WTC11 (cell line): ENCODE data around the gene EIF3F. TPM values are rescaled to one million over a fixed set of nuclear protein-coding genes. Genes with fewer than 3 reads are reported as not detected.

Source experiments
- ATAC-seq: fragments of 200-7000 bp; cut with Tn5 transposase; 2 replicates; pipeline ENCODE4 v1.10.0; 2021; ENCODE audit warnings: mild to moderate bottlenecking, moderate library complexity
- CTCF ChIA-PET: fragments of 300-600 bp; sonication (Branson Sonifier 250); formaldehyde crosslinking; loops from one replicate; lab custom pipeline; 2021; ENCODE audit warnings: antibody characterized with exemption; lab: Charles Lee
- POLR2A ChIA-PET: fragments of 350-600 bp; sonication (Branson Sonifier 250); formaldehyde crosslinking; loops from one replicate; lab custom pipeline; 2021; ENCODE audit warnings: antibody characterized with exemption; lab: Charles Lee
- DNase-seq: peaks from one replicate; pipeline ENCODE4 v3.0.0; 2021; ENCODE audit warnings: low spot score
- H3K27ac Mint-ChIP-seq: 2 replicates; pipeline ENCODE4 v1.8.0; 2021; ENCODE audit warnings: mixed read lengths
- H3K27me3 Mint-ChIP-seq: 2 replicates; pipeline ENCODE4 v1.8.0; 2021; ENCODE audit warnings: low read depth, mild to moderate bottlenecking, moderate library complexity, mixed read lengths
- H3K36me3 Mint-ChIP-seq: 2 replicates; pipeline ENCODE4 v1.8.0; 2021; ENCODE audit warnings: mixed read lengths
- H3K4me1 Mint-ChIP-seq: 2 replicates; pipeline ENCODE4 v1.8.0; 2022; ENCODE audit warnings: mixed read lengths
- H3K4me3 Mint-ChIP-seq: 2 replicates; pipeline ENCODE4 v1.8.0; 2021; ENCODE audit warnings: mild to moderate bottlenecking, moderate library complexity, mixed read lengths
- H3K9me3 Mint-ChIP-seq: 2 replicates; pipeline ENCODE4 v1.8.0; 2021; ENCODE audit warnings: mixed read lengths
- ATF2 ChIP-seq: sonication (generic); formaldehyde crosslinking; IDR thresholded peaks from 2 replicates; pipeline ENCODE4 v1.8.1; 2022; ENCODE audit warnings: low read depth, missing genetic modification reagents, borderline replicate concordance
- CBFB ChIP-seq: sonication (generic); formaldehyde crosslinking; IDR thresholded peaks from 2 replicates; pipeline ENCODE4 v1.8.1; 2022; ENCODE audit warnings: mild to moderate bottlenecking, low read depth, missing genetic modification reagents
- ESRRA ChIP-seq: sonication (generic); formaldehyde crosslinking; IDR thresholded peaks from 2 replicates; pipeline ENCODE4 v1.8.1; 2022; ENCODE audit warnings: mild to moderate bottlenecking, missing genetic modification reagents, borderline replicate concordance
- ETV6 ChIP-seq: sonication (generic); formaldehyde crosslinking; IDR thresholded peaks from 2 replicates; pipeline ENCODE4 v1.8.1; 2022; ENCODE audit warnings: mild to moderate bottlenecking, missing genetic modification reagents
- FOXK1 ChIP-seq: sonication (generic); formaldehyde crosslinking; IDR thresholded peaks from 2 replicates; pipeline ENCODE4 v1.8.0; 2022; ENCODE audit warnings: mild to moderate bottlenecking, moderate library complexity, missing genetic modification reagents
- FOXP1 ChIP-seq: sonication (generic); formaldehyde crosslinking; IDR thresholded peaks from 2 replicates; pipeline ENCODE4 v1.8.0; 2022; ENCODE audit warnings: missing genetic modification reagents, mild to moderate bottlenecking, moderate library complexity, borderline replicate concordance
- HMGA2 ChIP-seq: fragments of 250-450 bp; sonication (Bioruptor Pico); IDR thresholded peaks from 2 replicates; pipeline ENCODE4 v1.4.0; 2021; ENCODE audit warnings: mild to moderate bottlenecking, moderate library complexity
- JAZF1 ChIP-seq: fragments of 250-450 bp; sonication (Bioruptor Pico); IDR thresholded peaks from 2 replicates; pipeline ENCODE4 v1.9.0; 2021; ENCODE audit warnings: moderate library complexity, mild to moderate bottlenecking, inconsistent platforms
- MXD4 ChIP-seq: fragments of 250-450 bp; sonication (Bioruptor Pico); IDR thresholded peaks from 2 replicates; pipeline ENCODE4 v1.8.0; 2021; ENCODE audit warnings: mild to moderate bottlenecking, moderate library complexity, borderline replicate concordance
- NFATC4 ChIP-seq: fragments of 250-450 bp; sonication (Bioruptor Pico); IDR thresholded peaks from 2 replicates; pipeline ENCODE4 v1.9.0; 2021; ENCODE audit warnings: mild to moderate bottlenecking
- NR1H2 ChIP-seq: sonication (generic); formaldehyde crosslinking; IDR thresholded peaks from 2 replicates; pipeline ENCODE4 v1.9.0; 2021; ENCODE audit warnings: mild to moderate bottlenecking, moderate library complexity, missing genetic modification reagents
- PRRX2 ChIP-seq: fragments of 250-450 bp; sonication (Bioruptor Pico); IDR thresholded peaks from 2 replicates; pipeline ENCODE4 v1.8.0; 2021; ENCODE audit warnings: mild to moderate bottlenecking
- TP53 ChIP-seq: sonication (generic); formaldehyde crosslinking; IDR thresholded peaks from 2 replicates; pipeline ENCODE4 v1.8.1; 2023; ENCODE audit warnings: mild to moderate bottlenecking, missing genetic modification reagents
- ZBTB21 ChIP-seq: sonication (generic); formaldehyde crosslinking; IDR thresholded peaks from 2 replicates; pipeline ENCODE4 v1.8.1; 2023; ENCODE audit warnings: mild to moderate bottlenecking, missing genetic modification reagents, borderline replicate concordance
- ZNF232 ChIP-seq: sonication (generic); formaldehyde crosslinking; IDR thresholded peaks from 2 replicates; pipeline ENCODE4 v1.8.0; 2022; ENCODE audit warnings: mild to moderate bottlenecking, missing genetic modification reagents
- ZNF671 ChIP-seq: fragments of 250-450 bp; sonication (Bioruptor Pico); IDR thresholded peaks from 2 replicates; pipeline ENCODE4 v1.8.0; 2021; ENCODE audit warnings: mild to moderate bottlenecking
- total RNA-seq: library from RNA; stranded (reverse); gene quantifications from 3 replicates; pipeline ENCODE4 v1.2.3, GENCODE V29; 2021
- TF ChIP-seq, protein P1 (sequence below): sonication (generic); formaldehyde crosslinking; IDR thresholded peaks from 2 replicates; pipeline ENCODE4 v1.8.1; 2023; ENCODE audit warnings: mild to moderate bottlenecking, missing genetic modification reagents
- TF ChIP-seq, protein P2 (sequence below): fragments of 250-450 bp; sonication (Bioruptor Pico); conservative IDR thresholded peaks from 2 replicates; pipeline ENCODE4 v1.9.0; 2021; ENCODE audit warnings: mild to moderate bottlenecking
- TF ChIP-seq, protein P3 (sequence below): fragments of 200-600 bp; IDR thresholded peaks from 2 replicates; pipeline ENCODE4 v1.8.0; 2022; ENCODE audit warnings: antibody characterized with exemption
- TF ChIP-seq, protein P4 (sequence below): sonication (generic); formaldehyde crosslinking; conservative IDR thresholded peaks from 2 replicates; pipeline ENCODE4 v1.8.1; 2022; ENCODE audit warnings: mild to moderate bottlenecking, missing genetic modification reagents
- TF ChIP-seq, protein P5 (sequence below): sonication (generic); formaldehyde crosslinking; IDR thresholded peaks from 2 replicates; pipeline ENCODE4 v1.8.0; 2022; ENCODE audit warnings: mild to moderate bottlenecking, missing genetic modification reagents

Gene EIF3F
- total RNA-seq, 1 experiment from 2014 or later, result 356 TPM

- TF ChIP-seq, protein P1, sequence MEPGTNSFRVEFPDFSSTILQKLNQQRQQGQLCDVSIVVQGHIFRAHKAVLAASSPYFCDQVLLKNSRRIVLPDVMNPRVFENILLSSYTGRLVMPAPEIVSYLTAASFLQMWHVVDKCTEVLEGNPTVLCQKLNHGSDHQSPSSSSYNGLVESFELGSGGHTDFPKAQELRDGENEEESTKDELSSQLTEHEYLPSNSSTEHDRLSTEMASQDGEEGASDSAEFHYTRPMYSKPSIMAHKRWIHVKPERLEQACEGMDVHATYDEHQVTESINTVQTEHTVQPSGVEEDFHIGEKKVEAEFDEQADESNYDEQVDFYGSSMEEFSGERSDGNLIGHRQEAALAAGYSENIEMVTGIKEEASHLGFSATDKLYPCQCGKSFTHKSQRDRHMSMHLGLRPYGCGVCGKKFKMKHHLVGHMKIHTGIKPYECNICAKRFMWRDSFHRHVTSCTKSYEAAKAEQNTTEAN (CRISPR knock-in tag), result no peak
- TF ChIP-seq NFATC4 (CRISPR knock-in tag), result no peak
- no peak for TF ChIP-seq ESRRA (CRISPR knock-in tag)
- TF ChIP-seq FOXP1 (CRISPR knock-in tag), result no peak
- no peak for TF ChIP-seq HMGA2
- no peak for TF ChIP-seq MXD4 (CRISPR knock-in tag)
- no peak for TF ChIP-seq ZBTB21 (CRISPR knock-in tag)
- TF ChIP-seq ATF2 (CRISPR knock-in tag), result no peak
Measured at GRCh38 chr11:7941146-7941545, 46.0 kb upstream of the EIF3F start (continued).

- CTCF ChIA-PET, result no interaction called here
Measured at GRCh38 chr11:7941608-7942007, 45.5 kb upstream of the EIF3F start, which contains the start of gene OR10A3. Gene OR10A3, minus strand, starts transcription at chr11:7941708. Its CDS starts 2,188 bp downstream, at chr11:7939520.

DNA sequence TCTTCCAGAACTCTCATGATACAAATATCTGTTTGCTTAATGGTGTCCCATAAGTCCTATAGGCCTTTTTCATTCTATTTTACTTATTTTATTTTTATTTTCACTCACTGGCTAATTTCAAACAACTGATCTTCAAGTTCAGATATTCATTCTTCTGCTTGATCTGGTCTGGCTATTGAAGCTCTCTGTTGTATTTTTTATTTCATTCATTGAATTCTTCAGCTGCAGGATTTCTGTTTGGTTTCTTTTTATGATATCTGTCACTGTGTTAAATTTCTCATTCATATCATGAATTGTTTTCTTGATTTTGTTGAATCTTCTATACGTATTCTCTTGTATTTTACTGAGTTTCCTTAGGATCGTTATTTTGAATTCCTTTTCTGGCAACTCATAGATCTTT, 43.0 kb upstream of the EIF3F start:
- H3K4me3 Mint-ChIP-seq, result no peak overlapping the region
- DNase-seq (no peak), ATAC-seq (no peak)
- H3K4me1 Mint-ChIP-seq, result peaks cover 6% of the 10 kb centered on the region; the same call in 1 of the 2 replicates
- H3K27me3 Mint-ChIP-seq, result peaks cover 16% of the 10 kb centered on the region
- ChIA-PET POLR2A (no interaction called here), CTCF (no interaction called here)
- peaks cover 25% of the 10 kb centered on the region for H3K9me3 Mint-ChIP-seq
- no peak overlapping the region for H3K27ac Mint-ChIP-seq
- peaks cover 12% of the 10 kb centered on the region for H3K36me3 Mint-ChIP-seq
- TF ChIP-seq NR1H2 (CRISPR knock-in tag) (no peak), CBFB (no peak), ETV6 (no peak), ZNF671 (CRISPR knock-in tag) (no peak), ATF2 (CRISPR knock-in tag) (no peak), FOXK1 (CRISPR knock-in tag) (no peak), ZNF232 (CRISPR knock-in tag) (no peak), JAZF1 (CRISPR knock-in tag) (no peak), PRRX2 (CRISPR knock-in tag) (no peak), MXD4 (CRISPR knock-in tag) (no peak)
- TF ChIP-seq, protein P2, sequence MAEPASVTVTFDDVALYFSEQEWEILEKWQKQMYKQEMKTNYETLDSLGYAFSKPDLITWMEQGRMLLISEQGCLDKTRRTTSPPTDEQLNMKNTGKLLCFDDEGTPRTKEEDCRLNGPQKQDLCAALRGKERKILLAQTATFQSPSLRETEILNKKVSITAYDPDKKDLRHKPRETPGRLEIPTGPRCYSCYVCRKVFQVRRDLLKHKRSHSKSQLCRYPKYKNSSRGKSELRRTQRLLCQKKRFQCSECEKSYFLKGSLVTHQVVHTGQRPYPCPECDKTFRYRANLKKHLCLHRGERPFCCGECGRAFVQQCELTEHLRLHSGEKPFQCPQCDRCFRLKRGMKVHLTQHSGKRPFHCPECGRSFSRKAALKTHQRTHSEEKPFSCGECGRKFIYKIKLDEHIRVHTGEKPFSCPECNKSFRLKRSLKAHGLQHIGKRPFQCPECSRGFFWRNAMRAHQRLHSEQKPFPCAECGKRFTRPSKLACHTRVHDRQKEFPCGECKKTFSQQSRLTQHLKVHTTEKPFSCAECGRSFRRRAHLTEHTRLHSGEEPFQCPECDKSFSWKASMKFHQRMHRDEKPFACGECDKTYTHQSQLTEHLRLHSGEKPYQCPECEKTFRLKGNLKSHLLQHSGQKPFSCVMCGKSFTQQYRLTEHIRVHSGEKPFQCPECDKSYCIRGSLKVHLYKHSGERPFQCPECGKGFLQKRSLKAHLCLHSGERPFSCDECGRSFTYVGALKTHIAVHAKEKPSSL (CRISPR knock-in tag), result no peak
- TF ChIP-seq, protein P3, sequence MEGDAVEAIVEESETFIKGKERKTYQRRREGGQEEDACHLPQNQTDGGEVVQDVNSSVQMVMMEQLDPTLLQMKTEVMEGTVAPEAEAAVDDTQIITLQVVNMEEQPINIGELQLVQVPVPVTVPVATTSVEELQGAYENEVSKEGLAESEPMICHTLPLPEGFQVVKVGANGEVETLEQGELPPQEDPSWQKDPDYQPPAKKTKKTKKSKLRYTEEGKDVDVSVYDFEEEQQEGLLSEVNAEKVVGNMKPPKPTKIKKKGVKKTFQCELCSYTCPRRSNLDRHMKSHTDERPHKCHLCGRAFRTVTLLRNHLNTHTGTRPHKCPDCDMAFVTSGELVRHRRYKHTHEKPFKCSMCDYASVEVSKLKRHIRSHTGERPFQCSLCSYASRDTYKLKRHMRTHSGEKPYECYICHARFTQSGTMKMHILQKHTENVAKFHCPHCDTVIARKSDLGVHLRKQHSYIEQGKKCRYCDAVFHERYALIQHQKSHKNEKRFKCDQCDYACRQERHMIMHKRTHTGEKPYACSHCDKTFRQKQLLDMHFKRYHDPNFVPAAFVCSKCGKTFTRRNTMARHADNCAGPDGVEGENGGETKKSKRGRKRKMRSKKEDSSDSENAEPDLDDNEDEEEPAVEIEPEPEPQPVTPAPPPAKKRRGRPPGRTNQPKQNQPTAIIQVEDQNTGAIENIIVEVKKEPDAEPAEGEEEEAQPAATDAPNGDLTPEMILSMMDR, result no peak

More at GRCh38 chr11:7941608-7942007, 45.5 kb upstream of the EIF3F start, which contains the start of gene OR10A3:
- H3K27ac Mint-ChIP-seq, result no peak within 1 kb of the TSS
- peaks cover 25% of the 10 kb centered on the region for H3K9me3 Mint-ChIP-seq
- POLR2A ChIA-PET, result no interaction called here
- peaks cover 6% of the 10 kb centered on the region; the same call in 1 of the 2 replicates for H3K4me1 Mint-ChIP-seq
- no peaks in the 10 kb centered on the region for H3K27me3 Mint-ChIP-seq
- no peak within 1 kb of the TSS for H3K4me3 Mint-ChIP-seq
- DNase-seq, result no peak
- ATAC-seq, result no peak
- H3K36me3 Mint-ChIP-seq, result peaks cover 12% of the 10 kb centered on the region
- TF ChIP-seq, protein P1 (CRISPR knock-in tag), result no peak
- TF ChIP-seq, protein P4, sequence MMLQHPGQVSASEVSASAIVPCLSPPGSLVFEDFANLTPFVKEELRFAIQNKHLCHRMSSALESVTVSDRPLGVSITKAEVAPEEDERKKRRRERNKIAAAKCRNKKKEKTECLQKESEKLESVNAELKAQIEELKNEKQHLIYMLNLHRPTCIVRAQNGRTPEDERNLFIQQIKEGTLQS (CRISPR knock-in tag), result no peak
- no peak for TF ChIP-seq TP53
- TF ChIP-seq, protein P5, sequence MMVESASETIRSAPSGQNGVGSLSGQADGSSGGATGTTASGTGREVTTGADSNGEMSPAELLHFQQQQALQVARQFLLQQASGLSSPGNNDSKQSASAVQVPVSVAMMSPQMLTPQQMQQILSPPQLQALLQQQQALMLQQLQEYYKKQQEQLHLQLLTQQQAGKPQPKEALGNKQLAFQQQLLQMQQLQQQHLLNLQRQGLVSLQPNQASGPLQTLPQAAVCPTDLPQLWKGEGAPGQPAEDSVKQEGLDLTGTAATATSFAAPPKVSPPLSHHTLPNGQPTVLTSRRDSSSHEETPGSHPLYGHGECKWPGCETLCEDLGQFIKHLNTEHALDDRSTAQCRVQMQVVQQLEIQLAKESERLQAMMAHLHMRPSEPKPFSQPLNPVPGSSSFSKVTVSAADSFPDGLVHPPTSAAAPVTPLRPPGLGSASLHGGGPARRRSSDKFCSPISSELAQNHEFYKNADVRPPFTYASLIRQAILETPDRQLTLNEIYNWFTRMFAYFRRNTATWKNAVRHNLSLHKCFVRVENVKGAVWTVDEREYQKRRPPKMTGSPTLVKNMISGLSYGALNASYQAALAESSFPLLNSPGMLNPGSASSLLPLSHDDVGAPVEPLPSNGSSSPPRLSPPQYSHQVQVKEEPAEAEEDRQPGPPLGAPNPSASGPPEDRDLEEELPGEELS (CRISPR knock-in tag), result no peak
